Measurements from ENCODE around the gene VPS54.

- TF ChIP-seq POLR2A (IDR thresholded peaks at IDR 0.05; ENCODE audit: low read depth): no peak
- TF ChIP-seq CTCF (IDR thresholded peaks at IDR 0.05): no peak
- no peak for TF ChIP-seq EP300 (IDR thresholded peaks at IDR 0.05)
- TF ChIP-seq POLR2AphosphoS5 (IDR thresholded peaks at IDR 0.05): no peak
Measured at GRCh38 chr2:63863707-63864106, 155.5 kb downstream of the VPS54 start.

Measured in esophagus muscularis mucosa (tissue), 4 donors.